WERI-Rb-1 (cell line): Measurements from ENCODE around the gene TPBG.
"Not testable (repeated sequence)": the region's sequence is repeated elsewhere in the genome, so short reads cannot be mapped to it uniquely, and the experiment has no call there.

ENCODE experiments used
- DNase-seq: peaks from one replicate; pipeline ENCODE4 v3.0.0-alpha.2; 2020
- H3K27ac ChIP-seq: fragments of 250-450 bp; sonication (Bioruptor Pico); 2 replicates; pipeline ENCODE4 v1.5.1; 2020; ENCODE audit warnings: mild to moderate bottlenecking, moderate library complexity
- H3K27me3 ChIP-seq: fragments of 250-450 bp; sonication (Bioruptor Pico); 2 replicates; pipeline ENCODE4 v1.5.1; 2021; ENCODE audit warnings: mild to moderate bottlenecking, low read depth, moderate library complexity; ENCODE audit not compliant: insufficient read depth, severe bottlenecking
- H3K36me3 ChIP-seq: fragments of 250-450 bp; sonication (Bioruptor Pico); 2 replicates; pipeline ENCODE4 v1.5.1; 2020; ENCODE audit warnings: mild to moderate bottlenecking, moderate library complexity
- H3K4me3 ChIP-seq: 2 replicates; pipeline ENCODE4 v1.5.1; 2011; ENCODE audit warnings: low read depth, mild to moderate bottlenecking, control low read depth, low read length
- H3K9me3 ChIP-seq: fragments of 250-450 bp; sonication (Bioruptor Pico); 2 replicates; pipeline ENCODE4 v1.5.1; 2021; ENCODE audit warnings: mild to moderate bottlenecking, moderate library complexity; ENCODE audit not compliant: severe bottlenecking
- CTCF ChIP-seq: IDR thresholded peaks from 2 replicates; pipeline ENCODE4 v1.5.1; 2011; ENCODE audit warnings: low read depth, mild to moderate bottlenecking, control low read depth, inconsistent platforms, low read length

TPBG gene

GRCh38 chr6:82380566-82381185 is 17.1 kb downstream of the TPBG start:
- Histone ChIP-seq H3K27ac (no peak overlapping the region), H3K4me3 (no peak overlapping the region), H3K27me3 (no peaks in the 10 kb centered on the region), H3K36me3 (no peaks in the 10 kb centered on the region), H3K9me3 (no peaks in the 10 kb centered on the region)
- no peak for TF ChIP-seq CTCF
- no peak for DNase-seq

GRCh38 chr6:82381278-82381677 is 17.7 kb downstream of the TPBG start:
- no peaks in the 10 kb centered on the region for H3K9me3 ChIP-seq
- no peak for DNase-seq
- no peak overlapping the region for H3K27ac ChIP-seq
- H3K36me3 ChIP-seq, result no peaks in the 10 kb centered on the region
- no peak for TF ChIP-seq CTCF
- no peak overlapping the region for H3K4me3 ChIP-seq
- H3K27me3 ChIP-seq, result no peaks in the 10 kb centered on the region

- Histone ChIP-seq H3K27ac (no peak overlapping the region), H3K9me3 (no peaks in the 10 kb centered on the region), H3K4me3 (no peak overlapping the region), H3K36me3 (no peaks in the 10 kb centered on the region), H3K27me3 (no peaks in the 10 kb centered on the region)
- DNase-seq, result no peak
- TF ChIP-seq CTCF, result no peak
Observed at GRCh38 chr6:82385102-82385501, 21.5 kb downstream of the TPBG start.

DNA sequence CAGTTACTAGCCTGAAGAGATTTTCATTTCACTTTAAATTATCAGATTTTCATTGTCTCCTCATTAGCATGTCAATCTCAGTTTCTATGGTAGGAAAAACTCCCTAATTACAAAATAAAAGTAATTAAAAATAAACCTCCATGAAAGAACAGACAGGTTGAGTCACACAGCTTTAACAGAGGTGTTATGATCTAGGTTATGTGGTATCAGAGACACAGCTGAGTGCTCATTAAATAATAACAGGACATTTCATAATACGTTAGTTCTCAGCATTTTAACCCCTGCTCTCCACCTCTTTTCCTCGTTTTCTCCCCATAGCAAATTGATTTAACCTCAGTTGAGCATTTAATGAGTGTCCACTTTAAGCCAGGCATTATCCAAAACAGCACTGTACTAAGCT is 21.9 kb downstream of the TPBG start:
- Histone ChIP-seq H3K27me3 (no peaks in the 10 kb centered on the region), H3K9me3 (no peaks in the 10 kb centered on the region)
- TF ChIP-seq CTCF, result no peak

DNA sequence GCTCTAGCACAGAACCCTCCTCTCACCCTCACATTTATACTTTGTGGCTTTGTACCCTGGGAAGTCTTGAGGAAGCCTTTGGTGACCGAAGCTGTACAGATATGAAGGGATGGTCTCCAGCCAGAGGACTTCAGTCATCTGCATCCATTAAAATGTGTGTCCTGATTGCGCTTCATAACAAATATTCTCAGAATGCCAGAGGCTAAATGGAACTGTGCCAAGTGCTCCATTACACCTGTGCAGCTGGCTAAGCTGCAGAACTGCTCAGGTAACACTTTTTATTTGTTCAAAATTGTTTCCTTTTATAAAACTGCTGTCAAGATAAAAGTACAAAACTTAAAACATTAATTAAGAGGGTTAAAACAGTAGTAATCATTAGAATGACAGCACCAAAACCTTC is 22.3 kb downstream of the TPBG start:
- no peak for TF ChIP-seq CTCF
- Histone ChIP-seq H3K27me3 (no peaks in the 10 kb centered on the region), H3K36me3 (no peaks in the 10 kb centered on the region), H3K9me3 (no peaks in the 10 kb centered on the region), H3K4me3 (no peak overlapping the region), H3K27ac (no peak overlapping the region)
- DNase-seq, result no peak

More for the DNA sequence above, 21.9 kb downstream of the TPBG start:
- DNase-seq, result no peak
- Histone ChIP-seq H3K4me3 (no peak overlapping the region), H3K27ac (no peak overlapping the region), H3K36me3 (no peaks in the 10 kb centered on the region)

GRCh38 chr6:82394770-82395169 is 31.2 kb downstream of the TPBG start:
- H3K4me3 ChIP-seq, H3K27me3 ChIP-seq, H3K36me3 ChIP-seq, H3K9me3 ChIP-seq, H3K27ac ChIP-seq, DNase-seq: not testable (repeated sequence)
